ENCODE measurements around the gene PPFIBP1.

Gene PPFIBP1

GRCh38 chr12:27502021-27502435 lies 22.0 kb upstream of the PPFIBP1 start:
- Histone ChIP-seq H3K4me3 (ENCODE audit: control insufficient read depth in 1 of 7, extremely low read depth in 1 of 7, insufficient read depth in 4 of 7, low read depth in 2 of 7, low read length in 6 of 7) (no peak overlapping the region), H3K27me3 (replicated peaks in 2 of 5; ENCODE audit: control insufficient read depth in 4 of 5, insufficient read depth in 5 of 5, low read length in 4 of 5) (no peaks in the 10 kb centered on the region), H3K36me3 (ENCODE audit: control insufficient read depth in 4 of 4, insufficient read depth in 4 of 4, low read length in 3 of 4) (no peaks in the 10 kb centered on the region), H3K9me3 (ENCODE audit: control extremely low read depth in 1 of 5, control insufficient read depth in 4 of 5, insufficient read depth in 2 of 5, low read depth in 1 of 5, low read length in 4 of 5) (peaks cover 0 to 5% (median 0%) of the 10 kb centered on the region in 5 experiments), H3K27ac (ENCODE audit: insufficient read depth in 1 of 2, low read depth in 1 of 2, low read length in 2 of 2, poor library complexity in 1 of 2, severe bottlenecking in 2 of 2) (no peak overlapping the region), H3K4me1 (ENCODE audit: control extremely low read depth in 1 of 4, control insufficient read depth in 4 of 4, insufficient read depth in 4 of 4, low read length in 3 of 4) (no peaks in the 10 kb centered on the region)
- ChIA-PET POLR2A (no interaction called here), CTCF (interaction anchor here (1.1 kb wide), 1 partner anchor 89 kb away, joined by 3 read pairs; no protein-coding TSS in a partner anchor)
- 80% methylated on average over 3 of the region's 6 CpGs for WGBS (ENCODE audit: insufficient coverage)
- no peak for DNase-seq

- ChIA-PET POLR2A (no interaction called here), CTCF (interaction anchor here (1.5 kb wide), 1 partner anchor 9 kb away, joined by 6 read pairs; no protein-coding TSS in a partner anchor)
- peaks cover 0 to 5% (median 0%) of the 10 kb centered on the region in 5 experiments for H3K9me3 ChIP-seq (ENCODE audit: control extremely low read depth in 1 of 5, control insufficient read depth in 4 of 5, insufficient read depth in 2 of 5, low read depth in 1 of 5, low read length in 4 of 5)
- DNase-seq: no peak
- no peaks in the 10 kb centered on the region for H3K27me3 ChIP-seq (replicated peaks in 2 of 5; ENCODE audit: control insufficient read depth in 4 of 5, insufficient read depth in 5 of 5, low read length in 4 of 5)
- no CpG with 5 or more reads among the region's 2 CpGs for WGBS (ENCODE audit: insufficient coverage)
- no peak overlapping the region for H3K4me3 ChIP-seq (ENCODE audit: control insufficient read depth in 1 of 7, extremely low read depth in 1 of 7, insufficient read depth in 4 of 7, low read depth in 2 of 7, low read length in 6 of 7)
- no peak overlapping the region for H3K27ac ChIP-seq (ENCODE audit: insufficient read depth in 1 of 2, low read depth in 1 of 2, low read length in 2 of 2, poor library complexity in 1 of 2, severe bottlenecking in 2 of 2)
- no peaks in the 10 kb centered on the region for H3K36me3 ChIP-seq (ENCODE audit: control insufficient read depth in 4 of 4, insufficient read depth in 4 of 4, low read length in 3 of 4)
- H3K4me1 ChIP-seq (ENCODE audit: control extremely low read depth in 1 of 4, control insufficient read depth in 4 of 4, insufficient read depth in 4 of 4, low read length in 3 of 4): no peaks in the 10 kb centered on the region
Measured at GRCh38 chr12:27504507-27504906, 19.5 kb upstream of the PPFIBP1 start.

GRCh38 chr12:27505109-27505508 lies 18.9 kb upstream of the PPFIBP1 start:
- CTCF ChIA-PET: interaction anchor here (0.5 to 1.5 kb wide), 2 partner anchors 9 to 70 kb away, joined by 3 to 6 read pairs; no protein-coding TSS in a partner anchor
- no peak overlapping the region for H3K27ac ChIP-seq (ENCODE audit: insufficient read depth in 1 of 2, low read depth in 1 of 2, low read length in 2 of 2, poor library complexity in 1 of 2, severe bottlenecking in 2 of 2)
- POLR2A ChIA-PET: no interaction called here
- H3K4me1 ChIP-seq (ENCODE audit: control extremely low read depth in 1 of 4, control insufficient read depth in 4 of 4, insufficient read depth in 4 of 4, low read length in 3 of 4): no peaks in the 10 kb centered on the region
- H3K27me3 ChIP-seq (replicated peaks in 2 of 5; ENCODE audit: control insufficient read depth in 4 of 5, insufficient read depth in 5 of 5, low read length in 4 of 5): no peaks in the 10 kb centered on the region
- H3K9me3 ChIP-seq (ENCODE audit: control extremely low read depth in 1 of 5, control insufficient read depth in 4 of 5, insufficient read depth in 2 of 5, low read depth in 1 of 5, low read length in 4 of 5): peaks cover 0 to 5% (median 0%) of the 10 kb centered on the region in 5 experiments
- WGBS (ENCODE audit: insufficient coverage): no CpG with 5 or more reads among the region's 2 CpGs
- no peaks in the 10 kb centered on the region for H3K36me3 ChIP-seq (ENCODE audit: control insufficient read depth in 4 of 4, insufficient read depth in 4 of 4, low read length in 3 of 4)
- H3K4me3 ChIP-seq (ENCODE audit: control insufficient read depth in 1 of 7, extremely low read depth in 1 of 7, insufficient read depth in 4 of 7, low read depth in 2 of 7, low read length in 6 of 7): no peak overlapping the region
- no peak for DNase-seq

GRCh38 chr12:27505761-27506160 lies 18.2 kb upstream of the PPFIBP1 start:
- ChIA-PET CTCF (no interaction called here), POLR2A (no interaction called here)
- H3K27ac ChIP-seq (ENCODE audit: insufficient read depth in 1 of 2, low read depth in 1 of 2, low read length in 2 of 2, poor library complexity in 1 of 2, severe bottlenecking in 2 of 2): no peak overlapping the region
- H3K27me3 ChIP-seq (replicated peaks in 2 of 5; ENCODE audit: control insufficient read depth in 4 of 5, insufficient read depth in 5 of 5, low read length in 4 of 5): no peaks in the 10 kb centered on the region
- H3K36me3 ChIP-seq (ENCODE audit: control insufficient read depth in 4 of 4, insufficient read depth in 4 of 4, low read length in 3 of 4): no peaks in the 10 kb centered on the region
- peaks cover 0 to 5% (median 0%) of the 10 kb centered on the region in 5 experiments for H3K9me3 ChIP-seq (ENCODE audit: control extremely low read depth in 1 of 5, control insufficient read depth in 4 of 5, insufficient read depth in 2 of 5, low read depth in 1 of 5, low read length in 4 of 5)
- H3K4me3 ChIP-seq (ENCODE audit: control insufficient read depth in 1 of 7, extremely low read depth in 1 of 7, insufficient read depth in 4 of 7, low read depth in 2 of 7, low read length in 6 of 7): no peak overlapping the region
- DNase-seq: no peak
- H3K4me1 ChIP-seq (ENCODE audit: control extremely low read depth in 1 of 4, control insufficient read depth in 4 of 4, insufficient read depth in 4 of 4, low read length in 3 of 4): no peaks in the 10 kb centered on the region

- Histone ChIP-seq H3K4me3 (ENCODE audit: control insufficient read depth in 1 of 7, extremely low read depth in 1 of 7, insufficient read depth in 4 of 7, low read depth in 2 of 7, low read length in 6 of 7) (no peak overlapping the region), H3K9me3 (ENCODE audit: control extremely low read depth in 1 of 5, control insufficient read depth in 4 of 5, insufficient read depth in 2 of 5, low read depth in 1 of 5, low read length in 4 of 5) (peaks cover 0 to 5% (median 0%) of the 10 kb centered on the region in 5 experiments), H3K36me3 (ENCODE audit: control insufficient read depth in 4 of 4, insufficient read depth in 4 of 4, low read length in 3 of 4) (no peaks in the 10 kb centered on the region), H3K27me3 (replicated peaks in 2 of 5; ENCODE audit: control insufficient read depth in 4 of 5, insufficient read depth in 5 of 5, low read length in 4 of 5) (no peaks in the 10 kb centered on the region), H3K27ac (ENCODE audit: insufficient read depth in 1 of 2, low read depth in 1 of 2, low read length in 2 of 2, poor library complexity in 1 of 2, severe bottlenecking in 2 of 2) (no peak overlapping the region), H3K4me1 (ENCODE audit: control extremely low read depth in 1 of 4, control insufficient read depth in 4 of 4, insufficient read depth in 4 of 4, low read length in 3 of 4) (no peaks in the 10 kb centered on the region)
- CTCF ChIA-PET: no interaction called here
- DNase-seq: no peak
- 100% methylated on average over 2 of the region's 2 CpGs for WGBS (ENCODE audit: insufficient coverage)
- POLR2A ChIA-PET: no interaction called here
Measured at GRCh38 chr12:27506645-27507189, 17.3 kb upstream of the PPFIBP1 start.

GRCh38 chr12:27508736-27509431 lies 15.1 kb upstream of the PPFIBP1 start:
- POLR2A ChIA-PET: no interaction called here
- DNase-seq: no peak
- Histone ChIP-seq H3K27me3 (replicated peaks in 2 of 5; ENCODE audit: control insufficient read depth in 4 of 5, insufficient read depth in 5 of 5, low read length in 4 of 5) (no peaks in the 10 kb centered on the region), H3K27ac (ENCODE audit: insufficient read depth in 1 of 2, low read depth in 1 of 2, low read length in 2 of 2, poor library complexity in 1 of 2, severe bottlenecking in 2 of 2) (no peak overlapping the region), H3K9me3 (ENCODE audit: control extremely low read depth in 1 of 5, control insufficient read depth in 4 of 5, insufficient read depth in 2 of 5, low read depth in 1 of 5, low read length in 4 of 5) (peaks cover 0 to 5% (median 0%) of the 10 kb centered on the region in 5 experiments), H3K36me3 (ENCODE audit: control insufficient read depth in 4 of 4, insufficient read depth in 4 of 4, low read length in 3 of 4) (no peaks in the 10 kb centered on the region), H3K4me3 (ENCODE audit: control insufficient read depth in 1 of 7, extremely low read depth in 1 of 7, insufficient read depth in 4 of 7, low read depth in 2 of 7, low read length in 6 of 7) (no peak overlapping the region), H3K4me1 (ENCODE audit: control extremely low read depth in 1 of 4, control insufficient read depth in 4 of 4, insufficient read depth in 4 of 4, low read length in 3 of 4) (no peaks in the 10 kb centered on the region)
- 93% methylated on average over 3 of the region's 5 CpGs for WGBS (ENCODE audit: insufficient coverage)
- CTCF ChIA-PET: no interaction called here

GRCh38 chr12:27511031-27511722 lies 12.8 kb upstream of the PPFIBP1 start:
- Histone ChIP-seq H3K4me1 (ENCODE audit: control extremely low read depth in 1 of 4, control insufficient read depth in 4 of 4, insufficient read depth in 4 of 4, low read length in 3 of 4) (no peaks in the 10 kb centered on the region), H3K9me3 (ENCODE audit: control extremely low read depth in 1 of 5, control insufficient read depth in 4 of 5, insufficient read depth in 2 of 5, low read depth in 1 of 5, low read length in 4 of 5) (peaks cover 0 to 5% (median 0%) of the 10 kb centered on the region in 5 experiments), H3K27me3 (replicated peaks in 2 of 5; ENCODE audit: control insufficient read depth in 4 of 5, insufficient read depth in 5 of 5, low read length in 4 of 5) (no peaks in the 10 kb centered on the region), H3K36me3 (ENCODE audit: control insufficient read depth in 4 of 4, insufficient read depth in 4 of 4, low read length in 3 of 4) (no peaks in the 10 kb centered on the region), H3K27ac (ENCODE audit: insufficient read depth in 1 of 2, low read depth in 1 of 2, low read length in 2 of 2, poor library complexity in 1 of 2, severe bottlenecking in 2 of 2) (no peak overlapping the region), H3K4me3 (ENCODE audit: control insufficient read depth in 1 of 7, extremely low read depth in 1 of 7, insufficient read depth in 4 of 7, low read depth in 2 of 7, low read length in 6 of 7) (no peak overlapping the region)
- CTCF ChIA-PET: no interaction called here
- no peak for DNase-seq
- WGBS (ENCODE audit: insufficient coverage): 99% methylated on average over 5 of the region's 6 CpGs
- POLR2A ChIA-PET: no interaction called here

Measured in common myeloid progenitor, CD34-positive (primary cell).